Lower leg skin (tissue), 4 donors: ENCODE data around the gene ORC5. TPM values are rescaled to one million over a fixed set of nuclear protein-coding genes. Genes with fewer than 3 reads are reported as not detected.

ENCODE experiments used
- DNase-seq, 2 donors: peaks; one replicate each; pipeline ENCODE4 v3.0.0-alpha.2; 2019; ENCODE audit warnings: low spot score in 2 of 2
- H3K4me3 ChIP-seq: fragments of 200-600 bp; sonication (generic); 2 replicates; pipeline ENCODE4 v1.5.1; 2017; ENCODE audit warnings: mild to moderate bottlenecking, low read depth; ENCODE audit not compliant: poor library complexity, severe bottlenecking
- CTCF ChIP-seq, 3 donors: fragments of 450-650 bp; IDR thresholded peaks; one replicate each; pipeline ENCODE4 v1.5.1; 2016; ENCODE audit warnings: antibody characterized with exemption in 3 of 3, mild to moderate bottlenecking in 3 of 3, moderate library complexity in 2 of 3
- POLR2A ChIP-seq, 2 donors: fragments of 450-650 bp; IDR thresholded peaks; one replicate each; pipeline ENCODE4 v1.6.1; 2016 to 2017; ENCODE audit warnings: antibody characterized with exemption in 2 of 2, mild to moderate bottlenecking in 1 of 2, moderate library complexity in 1 of 2
- WGBS, 2 donors: methylation state at CpG; one replicate each; pipeline ENCODE4 v1.1.5; 2018; 5-methylcytosine and 5-hydroxymethylcytosine counted together
- intact Hi-C: fragments of 100-400 bp; cut with DNase I; formaldehyde crosslinking; loops from one replicate; pipeline ENCODE4 v1.15.0; 2023; ENCODE audit warnings: low total_unique reads
- total RNA-seq, 4 donors: library from RNA; depleted of rRNA; stranded (reverse); fragments of >200 nt; gene quantifications; one replicate each; pipeline ENCODE4 v1.1.0, GENCODE V29; 2016

The ORC5 gene
- total RNA-seq, 4 donors from 2014 or later = 13.8 to 41.2 (median 16.3) TPM

DNA sequence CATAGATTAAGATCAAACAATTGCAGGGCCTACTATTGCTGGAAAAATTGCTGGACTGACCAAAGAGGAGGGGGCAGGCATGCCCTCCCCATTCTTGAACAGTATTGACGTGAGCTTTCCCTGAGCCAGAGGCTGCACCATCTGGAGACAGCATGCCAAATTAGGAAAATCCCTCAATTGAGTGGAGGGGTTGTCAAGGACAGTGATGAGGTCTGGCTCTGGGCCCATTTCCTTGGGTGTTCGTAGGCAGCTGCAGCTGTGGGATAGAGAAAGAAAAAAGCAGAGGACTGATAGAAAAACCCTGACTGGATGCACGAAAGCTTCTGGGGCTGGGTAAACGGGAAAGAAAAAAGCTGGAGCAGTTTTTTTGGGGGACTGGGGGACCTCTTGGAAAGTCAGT, 22.8 kb upstream of the ORC5 start:
- intact Hi-C loops = no loop called here
- no peak for TF ChIP-seq POLR2A (IDR thresholded peaks at IDR 0.05)
- no peak for TF ChIP-seq CTCF (IDR thresholded peaks at IDR 0.05)
- H3K4me3 ChIP-seq = no peak overlapping the region
- 24 to 27% methylated on average over 4 of the region's 4 CpGs for WGBS, 2 donors
- no peak for DNase-seq

GRCh38 chr7:104228442-104228841, 20.6 kb upstream of the ORC5 start:
- no peak overlapping the region for H3K4me3 ChIP-seq
- intact Hi-C loops = no loop called here
- WGBS, 2 donors = 86 to 87% methylated on average over 2 of the region's 2 CpGs
- DNase-seq = no peak
- TF ChIP-seq POLR2A (IDR thresholded peaks at IDR 0.05) (no peak), CTCF (IDR thresholded peaks at IDR 0.05) (no peak)

GRCh38 chr7:104225451-104225850, 17.6 kb upstream of the ORC5 start:
- 50 to 94% methylated on average over 1 of the region's 1 CpG for WGBS, 2 donors
- H3K4me3 ChIP-seq = no peak overlapping the region
- intact Hi-C loops = no loop called here
- DNase-seq = no peak
- TF ChIP-seq CTCF (IDR thresholded peaks at IDR 0.05) (no peak), POLR2A (IDR thresholded peaks at IDR 0.05) (no peak)

DNA sequence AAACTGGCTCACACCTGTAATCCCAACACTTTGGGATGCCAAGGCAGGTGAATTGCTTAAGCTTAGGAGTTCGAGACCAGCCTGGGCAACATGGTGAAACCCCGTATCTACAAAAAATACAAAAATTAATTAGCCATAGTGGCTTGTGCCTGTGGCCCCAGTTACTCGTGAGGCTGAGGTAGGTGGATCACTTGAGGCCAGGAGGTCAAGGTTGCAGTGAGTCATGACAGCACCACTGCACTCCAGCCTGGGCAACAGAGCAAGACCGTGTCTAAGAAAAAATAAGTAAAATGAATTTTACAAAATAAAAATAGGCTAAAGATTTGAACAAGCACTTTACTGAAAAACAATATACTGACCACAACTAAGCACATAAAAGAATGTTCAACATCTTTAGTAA, 9.8 kb upstream of the ORC5 start:
- 58 to 79% methylated on average over 4 of the region's 4 CpGs for WGBS, 2 donors
- no peak for DNase-seq
- TF ChIP-seq CTCF (IDR thresholded peaks at IDR 0.05) (no peak), POLR2A (IDR thresholded peaks at IDR 0.05) (no peak)

DNA sequence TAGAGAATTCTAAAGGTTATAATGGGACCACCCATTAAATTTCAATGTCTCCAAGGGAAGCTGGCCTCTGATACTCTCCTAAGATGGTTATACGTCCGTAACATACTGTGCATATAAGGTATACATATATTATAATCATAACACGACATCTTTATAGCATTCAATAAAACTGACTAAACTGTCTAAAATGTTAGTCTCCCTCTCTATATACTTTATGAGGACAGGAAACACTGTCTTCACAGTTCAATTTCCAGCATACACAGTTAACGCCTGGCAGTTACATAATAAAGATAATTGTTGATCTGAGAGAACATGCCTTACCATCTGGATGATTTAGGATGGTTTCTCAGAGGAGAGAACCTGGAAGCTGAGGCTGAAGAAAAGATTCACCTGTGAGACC, 1.2 kb upstream of the ORC5 start:
- no peak for TF ChIP-seq POLR2A (IDR thresholded peaks at IDR 0.05)
- no peak for TF ChIP-seq CTCF (IDR thresholded peaks at IDR 0.05)
- no peak for DNase-seq
- intact Hi-C loops = no loop called here
- H3K4me3 ChIP-seq = no peak overlapping the region
- WGBS, 2 donors = 72 to 89% methylated on average over 4 of the region's 4 CpGs

More for the DNA sequence above, 9.8 kb upstream of the ORC5 start:
- H3K4me3 ChIP-seq = no peak overlapping the region
- intact Hi-C loops = no loop called here

DNA sequence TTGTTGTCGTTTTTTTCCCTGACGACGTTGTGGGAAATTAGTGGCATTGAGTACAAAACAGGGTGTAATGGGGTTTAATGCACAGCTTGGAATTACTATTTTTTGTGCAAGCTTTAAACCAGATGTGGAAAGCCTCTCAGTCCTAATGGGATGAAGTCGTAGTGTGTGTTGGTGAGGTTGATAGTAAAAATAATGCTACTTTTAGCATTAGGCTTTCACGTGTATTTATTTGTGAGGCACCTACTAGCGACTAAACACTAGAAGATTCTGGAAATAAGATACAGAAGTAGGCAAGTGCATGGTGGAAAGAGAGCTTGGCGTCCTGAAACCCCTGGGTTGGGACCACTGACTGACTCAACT, 588 bp upstream of the ORC5 start:
- no peak for TF ChIP-seq POLR2A (IDR thresholded peaks at IDR 0.05)
- no peak for TF ChIP-seq CTCF (IDR thresholded peaks at IDR 0.05)
- WGBS, 2 donors = 27 to 38% methylated on average over 7 of the region's 7 CpGs
- H3K4me3 ChIP-seq = peak overlapping the region; percentile 67
- intact Hi-C loops = no loop called here
- no peak for DNase-seq
